Transverse colon (tissue), 4 donors: ENCODE data around the gene TPP2. TPM values are rescaled to one million over a fixed set of nuclear protein-coding genes. Genes with fewer than 3 reads are reported as not detected.

Experiments used
- DNase-seq: peaks from one replicate; pipeline ENCODE4 v3.0.0-alpha.2; 2019
- H3K27ac ChIP-seq, 4 donors: fragments of 200-600 bp; sonication (generic); 2 replicates each; pipeline ENCODE4 v1.5.1; 2016 to 2018; ENCODE audit warnings: inconsistent platforms in 4 of 4
- H3K27me3 ChIP-seq: fragments of 200-600 bp; sonication (generic); 2 replicates; pipeline ENCODE4 v1.5.1; 2017; ENCODE audit warnings: inconsistent platforms
- H3K36me3 ChIP-seq, 4 donors: fragments of 200-600 bp; sonication (generic); 2 replicates each; pipeline ENCODE4 v1.5.1; 2017 to 2019; ENCODE audit warnings: inconsistent platforms in 4 of 4
- H3K4me1 ChIP-seq, 4 donors: fragments of 200-600 bp; sonication (generic); 2 replicates each; pipeline ENCODE4 v1.5.1; 2017 to 2020; ENCODE audit warnings: inconsistent platforms in 4 of 4
- H3K4me3 ChIP-seq, 4 donors: fragments of 200-600 bp; sonication (generic); 1 replicate in 1 of 4; 2 replicates in 3 of 4; pipeline versions ENCODE4 v1.5.1 to v1.6.1; 2017 to 2019; ENCODE audit warnings: inconsistent platforms in 4 of 4
- H3K9me3 ChIP-seq, 2 donors: fragments of 200-600 bp; sonication (generic); 2 replicates each; pipeline ENCODE4 v1.5.1; 2017 to 2019; ENCODE audit warnings: inconsistent platforms in 2 of 2
- EP300 ChIP-seq: sonication (generic); formaldehyde crosslinking; IDR thresholded peaks from one replicate; pipeline ENCODE4 v1.6.1; 2017; ENCODE audit warnings: antibody characterized with exemption, low read depth
- POLR2A ChIP-seq: fragments of 450-650 bp; IDR thresholded peaks from one replicate; pipeline ENCODE4 v1.6.1; 2016; ENCODE audit warnings: antibody characterized with exemption, mild to moderate bottlenecking, moderate library complexity
- POLR2AphosphoS5 ChIP-seq, 3 donors: sonication (generic); formaldehyde crosslinking; IDR thresholded peaks; one replicate each; pipeline ENCODE4 v1.6.1; 2016; ENCODE audit warnings: antibody characterized with exemption in 3 of 3
- WGBS, 2 donors: methylation state at CpG; one replicate each; pipeline ENCODE4 v1.1.5; 2018; ENCODE audit warnings: low coverage in 1 of 2; 5-methylcytosine and 5-hydroxymethylcytosine counted together
- in situ Hi-C, 4 donors: fragments of 200-750 bp; cut with MboI; loops; one replicate each; pipeline versions ENCODE4 v1.15.0 to v1.15.1; 2017; ENCODE audit warnings: low sequenced_read_pairs in 3 of 4, low pct_ligation_motif_present in 1 of 4, low pct_unique_long_range_greater_than_20kb in 1 of 4
- intact Hi-C: fragments of 100-400 bp; cut with DNase I; formaldehyde crosslinking; loops from one replicate; pipeline ENCODE4 v1.15.1; 2023; ENCODE audit warnings: low total_unique reads
- total RNA-seq, 4 donors: library from RNA; depleted of rRNA; stranded (reverse); fragments of >200 nt; gene quantifications; one replicate each; pipeline ENCODE4 v1.1.0, GENCODE V29; 2016
- TF ChIP-seq, protein P1 (sequence below), 5 experiments: fragments of 200-600 bp in 3 of 5; fragments of 450-650 bp in 2 of 5; sonication (generic) in 3 of 5; IDR thresholded peaks; 1 replicate in 2 of 5; 2 replicates in 3 of 5; pipeline ENCODE4 v1.5.1; 2016 to 2017; ENCODE audit warnings: antibody characterized with exemption in 5 of 5, inconsistent platforms in 3 of 5, mild to moderate bottlenecking in 2 of 5, moderate library complexity in 1 of 5

TPP2 gene
- total RNA-seq, 4 donors from 2014 or later = 19.1 to 47.8 (median 30.3) TPM

- intact Hi-C loops = no loop called here
- DNase-seq = no peak
- Histone ChIP-seq H3K36me3 (peaks cover 0 to 10% (median 3%) of the 10 kb centered on the region in 4 donors), H3K4me1 (no peaks in the 10 kb centered on the region), H3K4me3 (no peak overlapping the region), H3K27ac (peak overlapping the region in 2 of 4 donors; percentile 2 to 7), H3K9me3 (no peaks in the 10 kb centered on the region), H3K27me3 (no peaks in the 10 kb centered on the region)
- 78% methylated on average over 3 to 4 of the region's 4 CpGs for WGBS, 2 donors
- in situ Hi-C loops = no loop called here
- TF ChIP-seq EP300 = no peak
- no peak for TF ChIP-seq POLR2A
- TF ChIP-seq, protein P1, sequence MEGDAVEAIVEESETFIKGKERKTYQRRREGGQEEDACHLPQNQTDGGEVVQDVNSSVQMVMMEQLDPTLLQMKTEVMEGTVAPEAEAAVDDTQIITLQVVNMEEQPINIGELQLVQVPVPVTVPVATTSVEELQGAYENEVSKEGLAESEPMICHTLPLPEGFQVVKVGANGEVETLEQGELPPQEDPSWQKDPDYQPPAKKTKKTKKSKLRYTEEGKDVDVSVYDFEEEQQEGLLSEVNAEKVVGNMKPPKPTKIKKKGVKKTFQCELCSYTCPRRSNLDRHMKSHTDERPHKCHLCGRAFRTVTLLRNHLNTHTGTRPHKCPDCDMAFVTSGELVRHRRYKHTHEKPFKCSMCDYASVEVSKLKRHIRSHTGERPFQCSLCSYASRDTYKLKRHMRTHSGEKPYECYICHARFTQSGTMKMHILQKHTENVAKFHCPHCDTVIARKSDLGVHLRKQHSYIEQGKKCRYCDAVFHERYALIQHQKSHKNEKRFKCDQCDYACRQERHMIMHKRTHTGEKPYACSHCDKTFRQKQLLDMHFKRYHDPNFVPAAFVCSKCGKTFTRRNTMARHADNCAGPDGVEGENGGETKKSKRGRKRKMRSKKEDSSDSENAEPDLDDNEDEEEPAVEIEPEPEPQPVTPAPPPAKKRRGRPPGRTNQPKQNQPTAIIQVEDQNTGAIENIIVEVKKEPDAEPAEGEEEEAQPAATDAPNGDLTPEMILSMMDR (IDR thresholded peaks at IDR 0.05) = no peak
- no peak for TF ChIP-seq POLR2AphosphoS5 (IDR thresholded peaks at IDR 0.05)
Measured at GRCh38 chr13:102680133-102680717, 83.4 kb downstream of the TPP2 start.

DNA sequence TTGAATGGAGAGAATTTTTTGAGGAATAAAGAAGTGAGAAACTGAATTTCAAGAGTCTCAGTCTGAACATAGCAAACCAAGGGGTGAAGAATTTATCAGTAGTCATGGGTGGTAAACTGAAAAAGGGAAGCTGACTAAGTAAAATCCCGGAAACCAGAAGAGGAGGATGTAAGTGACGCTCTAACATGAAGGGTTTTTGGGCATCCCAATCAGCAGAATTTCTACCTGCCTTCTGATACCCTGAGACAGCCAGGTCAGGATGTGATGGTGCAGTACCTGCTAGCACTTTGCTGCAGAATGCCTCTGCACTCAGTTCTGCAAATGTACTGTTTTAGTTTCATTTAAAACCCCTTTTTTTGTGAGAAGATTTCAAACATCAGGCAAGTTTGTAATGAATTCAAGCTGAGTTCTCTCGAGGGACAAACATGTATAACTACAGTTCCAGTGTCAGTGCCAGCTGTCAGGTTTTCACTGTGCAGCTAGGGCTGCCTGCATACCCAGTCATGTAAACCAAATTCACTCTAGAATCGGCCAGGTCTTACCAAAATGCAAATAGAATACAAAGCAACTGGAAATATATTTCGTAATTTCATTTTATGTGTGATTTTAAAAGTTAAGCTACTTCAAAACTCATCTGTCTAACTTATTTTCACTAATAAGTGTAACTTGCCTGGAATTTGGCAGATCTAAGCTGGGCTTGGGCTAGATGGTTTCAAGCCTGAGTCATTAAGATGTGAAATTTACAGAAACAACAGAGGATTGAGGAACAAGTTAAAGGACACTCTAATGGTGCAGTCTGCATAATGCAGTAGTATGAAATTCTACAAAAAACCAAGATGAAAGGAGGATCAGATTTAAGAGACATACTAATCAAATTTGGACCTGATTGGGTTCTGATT, 84.3 kb downstream of the TPP2 start:
- WGBS, 2 donors = 59 to 69% methylated on average over 5 of the region's 5 CpGs
- no peak overlapping the region for H3K27ac ChIP-seq

GRCh38 chr13:102682211-102682610, 85.4 kb downstream of the TPP2 start:
- Histone ChIP-seq H3K4me1 (no peaks in the 10 kb centered on the region), H3K27ac (no peak overlapping the region), H3K4me3 (no peak overlapping the region), H3K27me3 (no peaks in the 10 kb centered on the region), H3K36me3 (peaks cover 0 to 5% (median 0%) of the 10 kb centered on the region in 4 donors), H3K9me3 (no peaks in the 10 kb centered on the region)
- DNase-seq = no peak
- WGBS, 2 donors = 76 to 78% methylated on average over 4 of the region's 4 CpGs
- TF ChIP-seq, protein P1 (IDR thresholded peaks at IDR 0.05) = no peak
- TF ChIP-seq POLR2A (no peak), POLR2AphosphoS5 (IDR thresholded peaks at IDR 0.05) (no peak), EP300 (no peak)
- intact Hi-C loops = no loop called here
- in situ Hi-C loops = no loop called here

More for the DNA sequence above, 84.3 kb downstream of the TPP2 start:
- no peaks in the 10 kb centered on the region for H3K9me3 ChIP-seq
- H3K36me3 ChIP-seq = peaks cover 0 to 5% (median under 1%) of the 10 kb centered on the region in 4 donors
- TF ChIP-seq POLR2A = no peak
- TF ChIP-seq, protein P1 (IDR thresholded peaks at IDR 0.05) = no peak
- TF ChIP-seq EP300 = no peak
- no peak for TF ChIP-seq POLR2AphosphoS5 (IDR thresholded peaks at IDR 0.05)
- H3K4me3 ChIP-seq = no peak overlapping the region
- DNase-seq = no peak
- H3K4me1 ChIP-seq = no peaks in the 10 kb centered on the region
- intact Hi-C loops = no loop called here
- no peaks in the 10 kb centered on the region for H3K27me3 ChIP-seq
- in situ Hi-C loops = no loop called here

GRCh38 chr13:102682727-102683126, 85.9 kb downstream of the TPP2 start:
- no peak for TF ChIP-seq POLR2A
- no peak for TF ChIP-seq EP300
- in situ Hi-C loops = no loop called here
- Histone ChIP-seq H3K4me3 (no peak overlapping the region), H3K27me3 (no peaks in the 10 kb centered on the region), H3K9me3 (no peaks in the 10 kb centered on the region), H3K4me1 (no peaks in the 10 kb centered on the region), H3K27ac (no peak overlapping the region), H3K36me3 (peaks cover 0 to 5% (median 0%) of the 10 kb centered on the region in 4 donors)
- 49 to 61% methylated on average over 3 of the region's 3 CpGs for WGBS, 2 donors
- no peak for DNase-seq
- intact Hi-C loops = no loop called here
